ENCODE measurements around the gene CORO2A.
A peak's percentile ranks its signal among the peaks of the same experiment; 100 is the strongest.
"Not testable (repeated sequence)": the region's sequence is repeated elsewhere in the genome, so short reads cannot be mapped to it uniquely, and the experiment has no call there.

The CORO2A gene

DNA sequence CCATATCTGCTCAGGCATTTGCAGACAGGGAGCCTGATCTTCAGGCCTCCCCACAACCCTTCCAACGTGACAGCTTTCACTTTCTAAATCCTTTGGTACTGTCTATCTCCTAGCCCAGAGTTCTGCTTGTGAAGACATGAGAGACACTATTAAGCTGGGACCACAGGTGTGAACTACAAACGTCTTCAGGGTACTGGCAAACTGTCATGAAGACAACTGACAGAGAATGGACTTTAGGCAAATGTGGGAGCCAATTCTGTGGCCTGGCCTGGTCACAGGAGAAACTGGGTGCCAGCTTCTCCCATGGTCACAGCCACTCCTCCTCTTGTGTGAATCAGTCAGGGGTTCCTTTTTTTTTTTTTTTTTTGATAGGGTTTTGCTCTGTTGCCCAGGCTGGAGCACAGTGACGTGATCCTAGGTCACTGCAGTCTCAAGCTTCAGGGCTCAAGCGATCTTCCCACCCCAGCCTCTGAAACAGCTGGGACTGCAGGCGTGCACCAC lies 83.9 kb downstream of the CORO2A start:
- no peak for DNase-seq (ENCODE audit: low read depth in 2 of 2)

DNA sequence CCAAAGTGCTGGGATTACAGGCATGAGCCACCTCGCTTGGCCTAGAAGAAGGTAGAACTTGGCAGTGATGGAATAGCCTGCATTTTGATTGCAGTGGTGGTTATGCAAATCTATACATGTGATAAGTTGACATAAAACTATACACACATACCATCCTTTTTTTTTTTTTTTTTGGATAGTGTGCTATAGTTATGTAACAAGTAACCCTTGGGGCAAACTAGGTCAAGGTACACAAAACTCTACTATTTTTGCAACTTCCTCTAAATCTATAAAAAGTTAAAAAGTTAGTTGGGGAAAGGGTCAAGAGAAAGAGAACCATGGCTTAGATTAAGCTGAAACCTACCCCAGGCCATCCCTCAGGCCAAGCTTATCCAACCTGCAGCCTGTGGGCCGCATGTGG lies 84.5 kb downstream of the CORO2A start:
- no peak for DNase-seq (ENCODE audit: low read depth in 2 of 2)

DNA sequence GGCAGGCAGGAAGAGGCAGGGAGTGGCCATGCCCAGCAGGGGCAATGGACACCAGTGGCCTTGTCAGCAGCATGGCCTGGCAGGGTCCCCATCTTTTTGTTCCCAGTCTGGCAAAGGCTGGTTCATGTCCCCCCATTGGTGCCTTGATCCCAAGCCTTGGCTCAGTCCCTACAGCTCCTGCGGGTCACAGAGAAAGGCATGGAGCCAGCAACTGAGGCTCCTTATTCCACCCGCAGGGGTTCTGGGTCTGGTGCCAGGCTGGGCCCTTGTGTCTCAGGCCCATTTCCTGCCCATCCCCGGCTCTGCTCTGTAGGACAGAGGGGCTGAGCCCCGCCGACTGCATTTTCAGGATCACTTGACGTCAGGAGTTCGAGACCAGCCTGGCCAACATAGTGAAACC lies 87.4 kb downstream of the CORO2A start:
- no peak for DNase-seq (ENCODE audit: low read depth in 2 of 2)

- DNase-seq (ENCODE audit: low read depth in 2 of 2): no peak
These were observed 88.0 kb downstream of the CORO2A start for GRCh38 chr9:98104445-98104881.

DNA sequence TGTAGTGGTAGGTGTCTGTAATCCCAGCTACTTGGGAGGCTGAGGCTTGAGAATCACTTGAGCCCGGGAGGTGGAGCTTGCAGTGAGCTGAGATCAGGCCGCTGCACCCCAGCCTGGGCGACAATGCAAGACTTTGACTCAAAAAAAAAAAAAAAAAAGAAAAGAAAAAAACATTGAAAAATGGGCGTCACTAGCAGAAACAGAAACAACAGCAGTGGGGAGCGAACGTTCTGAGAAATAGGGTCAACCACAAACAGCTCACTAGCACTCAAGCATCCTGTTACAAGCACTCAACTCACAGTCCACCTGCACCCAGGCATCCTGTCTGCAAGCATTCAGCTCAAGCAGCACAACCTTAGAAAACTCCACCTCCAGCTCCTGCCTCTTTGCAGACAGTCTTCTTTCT lies 90.6 kb downstream of the CORO2A start:
- DNase-seq (ENCODE audit: low read depth in 2 of 2): no peak

- DNase-seq (ENCODE audit: low read depth in 2 of 2): no peak
These were observed 91.0 kb downstream of the CORO2A start for GRCh38 chr9:98101416-98101815.

DNA sequence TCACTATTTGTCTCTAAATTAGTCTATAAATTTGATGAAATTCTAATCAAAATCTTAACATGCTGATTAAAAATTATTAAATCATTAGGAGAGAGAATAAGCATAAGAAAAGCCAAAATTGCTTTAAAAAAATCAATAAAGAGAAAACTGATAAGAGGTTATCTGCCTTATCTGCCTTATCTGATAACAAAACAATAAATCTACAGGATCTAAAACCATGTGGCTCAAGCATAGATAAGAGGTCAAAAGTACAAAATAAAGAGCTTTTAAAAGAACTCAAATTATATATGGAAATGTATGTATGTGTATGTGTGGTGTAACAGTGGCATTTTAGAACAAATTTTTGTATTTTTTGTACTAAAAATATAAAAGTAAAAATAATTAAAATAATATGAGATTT lies 92.0 kb downstream of the CORO2A start:
- no peak for DNase-seq (ENCODE audit: low read depth in 2 of 2)

DNA sequence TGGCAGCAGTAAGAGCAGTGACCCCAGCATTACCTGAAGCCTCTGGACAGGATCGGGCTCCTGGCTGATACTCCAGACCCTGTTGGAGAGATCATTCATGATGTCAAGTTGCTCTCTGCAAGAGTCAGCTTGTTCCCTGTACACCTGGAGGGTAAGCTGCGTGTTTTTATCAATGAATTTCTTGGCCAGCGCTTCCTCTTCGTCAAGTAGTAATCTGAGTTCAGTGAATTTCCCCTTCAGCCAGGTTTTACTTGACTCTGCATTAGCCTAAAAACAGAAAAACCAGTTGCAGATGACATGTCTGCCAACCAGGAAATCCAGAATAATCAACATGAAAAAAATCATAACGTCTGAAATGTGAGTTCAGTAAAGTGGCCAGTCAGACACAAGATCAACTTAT lies 92.5 kb downstream of the CORO2A start:
- no peak for DNase-seq (ENCODE audit: low read depth in 2 of 2)

DNA sequence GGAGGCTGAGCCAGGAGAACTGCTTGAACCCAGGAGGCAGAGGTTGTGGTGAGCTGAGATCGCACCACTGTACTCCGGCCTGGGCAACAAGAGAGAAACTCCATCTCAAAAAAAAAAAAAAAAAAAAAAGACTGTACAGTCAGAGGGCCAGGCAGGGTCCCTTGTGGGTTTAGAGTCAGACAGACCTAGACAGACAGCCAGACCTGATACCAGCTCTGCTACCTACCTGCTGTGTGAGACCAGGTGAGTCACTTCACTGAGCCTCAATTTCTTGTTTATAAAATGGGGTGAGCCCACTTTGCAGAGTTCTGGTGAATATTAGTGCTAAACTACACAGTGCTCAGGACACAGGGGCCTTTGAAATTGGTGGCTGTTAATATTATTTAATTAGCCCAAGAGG lies 93.1 kb downstream of the CORO2A start:
- DNase-seq (ENCODE audit: low read depth in 2 of 2): no peak

DNA sequence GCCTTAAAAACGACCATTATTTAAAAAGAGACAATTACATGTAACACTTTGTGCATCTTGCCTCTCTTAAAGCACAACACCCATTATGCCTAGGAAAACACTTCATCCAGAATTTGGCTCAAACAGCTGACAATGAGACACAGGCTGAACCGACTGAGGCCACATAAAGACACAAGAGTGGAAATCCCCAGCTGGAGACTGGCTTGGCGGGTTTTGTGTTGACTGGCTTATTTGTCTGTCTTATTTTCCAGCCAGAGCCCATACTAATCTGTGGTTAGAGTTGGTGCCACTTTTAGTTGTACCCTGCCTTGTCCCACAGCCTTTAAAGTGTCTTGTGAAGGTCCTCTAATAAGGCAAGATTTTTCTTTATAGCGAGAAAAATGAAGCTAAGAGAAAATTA lies 94.6 kb downstream of the CORO2A start:
- DNase-seq (ENCODE audit: low read depth in 2 of 2): no peak

DNA sequence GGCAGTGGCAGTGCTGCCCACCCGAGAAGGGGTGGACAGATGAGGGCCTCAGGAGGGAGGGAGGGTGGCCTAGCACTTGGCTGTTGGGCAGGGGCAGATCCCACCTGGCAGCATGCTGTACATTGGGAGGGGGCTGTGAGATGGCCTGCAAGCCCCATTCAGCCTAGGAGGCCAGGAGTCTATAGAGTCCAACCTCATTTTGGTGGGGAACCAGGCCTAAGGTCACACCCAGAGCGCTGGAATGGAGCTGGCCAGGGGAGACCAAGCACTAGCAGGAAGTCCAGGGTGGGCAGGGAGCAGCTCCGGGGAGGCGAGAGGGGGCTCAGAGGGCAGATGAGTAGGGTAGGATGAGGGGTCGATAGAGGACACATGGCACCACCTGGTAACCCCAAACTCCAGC lies 96.3 kb downstream of the CORO2A start:
- DNase-seq (ENCODE audit: low read depth in 2 of 2): no peak

DNA sequence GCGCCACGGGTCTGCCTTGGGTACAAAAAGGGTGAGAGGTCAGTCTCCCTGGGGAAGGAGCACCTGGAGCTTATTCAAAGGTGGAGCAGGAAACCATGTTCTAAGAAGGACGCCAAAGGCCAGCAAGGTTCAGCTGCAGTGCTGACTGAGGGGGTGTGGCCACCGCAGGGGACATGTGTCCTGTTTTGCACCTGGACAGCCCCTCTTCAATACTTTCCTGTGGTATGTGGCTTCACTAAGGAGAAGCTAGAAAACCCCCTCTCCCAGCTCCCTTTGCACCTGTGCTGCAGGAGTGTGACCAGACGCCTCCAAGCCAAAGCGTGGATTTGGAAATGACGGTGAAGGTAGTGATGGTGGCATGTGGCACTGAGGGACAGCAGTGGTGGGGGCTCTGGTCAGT lies 97.0 kb downstream of the CORO2A start:
- no peak for DNase-seq (ENCODE audit: low read depth in 2 of 2)

- DNase-seq (ENCODE audit: low read depth in 2 of 2): no peak
These were observed 97.6 kb downstream of the CORO2A start for GRCh38 chr9:98094851-98095250.

GRCh38 chr9:98094316-98094715 lies 98.1 kb downstream of the CORO2A start:
- no peak for DNase-seq (ENCODE audit: low read depth in 2 of 2)

DNA sequence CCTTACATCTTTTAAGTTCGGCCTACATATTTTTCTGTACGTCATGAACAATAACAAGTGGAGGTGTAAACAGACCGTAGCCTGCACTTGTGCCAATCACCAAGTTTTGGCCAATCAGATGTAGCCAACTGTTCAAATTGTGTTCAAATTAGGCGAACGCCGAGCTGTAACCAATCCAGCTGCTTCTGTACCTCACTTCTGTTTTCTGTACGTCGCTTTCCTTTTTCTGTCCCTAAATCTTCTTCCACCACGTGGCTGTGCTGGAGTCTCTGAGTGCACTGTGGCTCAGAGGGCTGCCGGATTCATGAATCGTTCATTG lies 99.9 kb downstream of the CORO2A start:
- no peak for DNase-seq (ENCODE audit: low read depth in 2 of 2)

GRCh38 chr9:98091735-98092612 lies 100.5 kb downstream of the CORO2A start:
- DNase-seq (ENCODE audit: low read depth in 2 of 2): no peak

DNA sequence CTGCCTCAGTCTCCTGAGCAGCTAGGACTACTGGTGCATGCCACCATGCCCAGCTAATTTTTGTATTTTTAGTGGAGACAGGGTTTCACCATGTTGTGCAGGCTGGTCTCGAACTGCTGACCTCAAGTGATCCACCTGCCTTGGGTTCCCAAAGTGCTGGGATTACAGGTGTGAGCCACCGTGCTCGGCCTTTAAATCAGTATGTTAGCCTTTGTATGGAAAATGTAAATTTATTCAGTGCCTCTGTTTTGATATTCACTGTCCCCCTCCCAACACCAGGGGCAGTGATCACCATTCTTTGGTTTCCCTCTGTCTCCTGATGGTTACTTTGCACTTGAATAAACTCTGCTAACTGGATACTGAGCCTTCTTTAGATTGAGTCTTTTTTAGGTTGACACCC lies 101.8 kb downstream of the CORO2A start:
- not testable (repeated sequence) for DNase-seq (ENCODE audit: low read depth in 2 of 2)

DNA sequence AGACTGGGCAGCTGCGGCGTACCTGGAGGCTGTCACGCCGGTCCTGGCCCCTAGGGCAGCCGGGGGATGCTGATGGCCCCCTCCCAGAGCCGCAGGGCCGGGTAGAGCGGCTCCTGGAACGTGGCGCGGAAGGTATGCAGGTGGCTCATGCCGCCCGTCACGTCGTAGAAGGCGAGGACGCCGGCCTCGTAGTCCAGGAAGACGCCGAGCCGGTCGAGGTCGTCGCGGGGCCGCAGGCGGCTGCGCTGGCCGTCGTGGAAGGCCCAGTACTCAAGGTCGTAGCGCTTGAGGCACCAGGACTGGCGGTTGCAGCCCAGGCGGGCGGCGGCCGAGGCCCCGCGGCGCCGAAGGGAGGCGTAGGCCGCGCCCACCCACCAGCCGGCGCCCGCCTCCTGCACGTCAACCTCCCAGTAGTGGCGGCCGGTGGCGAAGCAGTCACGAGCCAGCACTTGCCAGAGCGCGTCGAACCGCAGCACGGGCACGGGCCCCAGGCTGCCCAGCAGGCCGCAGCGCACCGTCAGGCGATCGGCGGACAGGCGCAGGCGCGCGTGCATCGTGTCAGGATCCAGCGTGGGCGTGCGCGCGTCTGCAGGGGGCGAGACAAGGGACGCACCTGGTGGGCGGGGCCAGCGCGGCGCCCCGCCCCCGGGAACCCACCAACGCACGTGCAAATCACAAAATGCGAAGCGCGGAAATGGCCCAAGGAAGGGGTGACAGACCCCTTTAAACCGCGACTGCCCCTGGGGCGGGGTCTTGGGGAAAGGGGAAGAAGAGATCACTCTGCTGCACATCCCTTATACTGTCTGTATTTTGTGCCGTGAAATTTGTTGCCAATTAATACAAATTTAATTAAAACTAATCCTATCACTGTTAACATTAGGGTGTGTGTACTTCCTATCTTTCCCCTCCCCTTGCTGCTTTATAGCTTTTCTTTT lies 104.8 kb downstream of the CORO2A start:
- peak in 1 of 2 experiments; percentile 19 for DNase-seq (ENCODE audit: low read depth in 2 of 2)

GRCh38 chr9:98086461-98086860 lies 106.0 kb downstream of the CORO2A start:
- no peak for DNase-seq (ENCODE audit: low read depth in 2 of 2)

GRCh38 chr9:98085944-98086343 lies 106.5 kb downstream of the CORO2A start:
- DNase-seq (ENCODE audit: low read depth in 2 of 2): no peak

DNA sequence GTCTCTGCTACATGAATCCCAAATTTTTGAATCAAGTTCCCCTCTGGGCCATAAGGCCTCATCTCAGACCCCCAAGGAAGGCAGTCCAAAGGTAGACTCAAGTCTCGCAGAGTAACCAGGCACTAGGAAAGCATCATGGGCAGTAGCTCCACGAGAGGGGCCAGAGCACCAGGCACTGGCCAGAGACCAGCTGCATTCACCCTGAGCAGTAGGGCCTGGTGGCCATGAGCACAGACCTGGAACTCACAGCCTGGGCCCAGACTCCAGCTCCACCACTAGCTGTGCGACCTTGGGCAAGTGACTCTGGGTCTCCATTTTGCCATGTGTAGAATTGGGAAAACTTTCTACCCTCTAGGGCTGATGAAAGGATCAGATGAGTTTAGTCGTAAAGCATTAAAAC lies 107.4 kb downstream of the CORO2A start:
- no peak for DNase-seq (ENCODE audit: low read depth in 2 of 2)

DNA sequence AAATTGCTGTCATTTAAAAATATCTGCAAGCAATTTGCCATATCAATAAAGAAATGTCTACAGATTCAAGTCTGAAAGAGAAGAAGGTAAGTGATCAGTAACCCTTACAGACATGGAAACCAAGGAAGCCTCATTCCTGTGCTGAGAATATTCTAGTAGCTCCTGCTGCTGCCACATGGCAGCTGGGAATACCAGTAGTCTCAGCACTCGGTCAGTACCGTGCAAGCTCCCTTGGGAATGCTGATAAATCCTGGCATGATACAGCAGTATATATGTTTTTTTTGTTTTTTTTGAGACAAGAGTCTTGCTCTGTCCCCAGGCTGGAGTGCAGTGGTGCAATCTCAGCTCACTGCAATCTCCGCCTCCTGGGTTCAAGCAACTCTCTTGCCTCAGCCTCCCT lies 108.0 kb downstream of the CORO2A start:
- DNase-seq (ENCODE audit: low read depth in 2 of 2): no peak

All from fibroblast of skin of left quadriceps (primary cell).